CD4-positive, alpha-beta T cell treated with Interleukin-17A for 4 hours (primary cell): Measurements from ENCODE around the gene TMEM107.
A peak's percentile ranks its signal among the peaks of the same experiment; 100 is the strongest.
"Not testable (repeated sequence)": the region's sequence is repeated elsewhere in the genome, so short reads cannot be mapped to it uniquely, and the experiment has no call there.

Experiments used
- DNase-seq: peaks from one replicate; pipeline ENCODE4 v3.0.0-alpha.2; 2020; ENCODE audit warnings: mixed read lengths

The TMEM107 gene

GRCh38 chr17:8189041-8189710, 13.0 kb upstream of the TMEM107 start:
- DNase-seq, result peak; percentile 43

- DNase-seq, result peak; percentile 36
These were observed 12.2 kb upstream of the TMEM107 start for GRCh38 chr17:8188263-8188839.

DNA sequence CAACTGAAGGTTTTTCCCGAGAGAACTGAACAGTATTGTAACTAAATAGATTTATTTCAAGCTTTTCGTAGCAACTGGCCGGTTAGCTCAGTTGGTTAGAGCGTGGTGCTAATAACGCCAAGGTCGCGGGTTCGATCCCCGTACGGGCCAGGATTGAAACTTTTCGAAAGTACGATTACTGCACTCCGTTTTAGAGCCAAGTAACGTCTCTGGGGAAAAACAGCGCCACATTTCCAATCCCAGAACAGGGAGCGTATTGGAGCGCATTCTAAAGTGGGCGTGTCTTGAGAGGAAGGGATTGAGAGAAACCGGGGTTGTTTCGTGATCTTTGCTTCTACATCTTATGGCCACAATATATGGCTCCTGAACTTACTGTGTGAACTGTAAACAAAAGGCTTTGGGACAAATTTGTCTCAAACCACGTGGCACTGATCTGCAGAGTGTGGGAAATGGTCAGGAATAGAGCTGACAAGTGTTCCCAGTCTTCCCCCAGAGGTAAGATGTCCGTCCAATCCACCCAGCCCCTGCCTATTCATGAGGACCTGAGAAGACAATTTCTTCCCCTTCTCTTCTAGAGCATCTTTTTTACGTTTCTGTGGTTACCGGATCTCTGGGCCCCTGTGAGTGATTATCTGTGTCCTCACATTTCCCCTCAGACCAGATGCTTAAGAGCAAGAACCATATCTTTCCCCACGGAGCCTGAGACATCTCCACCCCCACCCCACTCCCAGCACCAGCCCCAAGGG, 11.5 kb upstream of the TMEM107 start:
- peak; percentile 91 for DNase-seq

DNA sequence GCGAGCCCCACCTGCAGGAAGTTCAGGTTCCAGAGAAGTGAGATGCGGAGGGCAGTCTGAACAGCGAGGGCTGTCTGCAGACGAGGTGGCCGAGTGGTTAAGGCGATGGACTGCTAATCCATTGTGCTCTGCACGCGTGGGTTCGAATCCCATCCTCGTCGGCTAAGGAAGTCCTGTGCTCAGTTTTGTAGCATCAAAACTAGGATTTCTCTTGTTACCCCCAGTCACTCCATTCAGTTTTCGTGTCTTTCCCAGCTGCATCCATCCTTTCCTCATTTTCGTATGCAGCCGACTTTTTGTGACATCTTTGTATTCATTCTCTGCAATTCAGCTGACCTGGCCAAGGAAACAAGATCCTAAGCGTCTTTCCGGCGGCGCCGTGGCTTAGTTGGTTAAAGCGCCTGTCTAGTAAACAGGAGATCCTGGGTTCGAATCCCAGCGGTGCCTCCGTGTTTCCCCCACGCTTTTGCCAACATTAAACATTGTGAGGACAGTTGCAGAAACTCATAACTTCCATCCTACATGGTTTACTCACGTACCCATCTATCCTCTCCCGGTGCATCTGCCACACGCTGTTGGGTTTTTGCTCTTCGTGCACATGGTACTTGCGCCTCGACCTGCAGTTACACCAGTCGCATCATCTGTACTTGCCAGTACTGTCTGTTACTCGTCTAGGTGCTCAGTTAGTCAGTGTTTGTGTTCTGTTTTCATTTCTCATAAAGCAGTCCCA, 10.8 kb upstream of the TMEM107 start:
- peak; percentile 89 for DNase-seq

GRCh38 chr17:8186446-8186786, 10.2 kb upstream of the TMEM107 start:
- no peak for DNase-seq

DNA sequence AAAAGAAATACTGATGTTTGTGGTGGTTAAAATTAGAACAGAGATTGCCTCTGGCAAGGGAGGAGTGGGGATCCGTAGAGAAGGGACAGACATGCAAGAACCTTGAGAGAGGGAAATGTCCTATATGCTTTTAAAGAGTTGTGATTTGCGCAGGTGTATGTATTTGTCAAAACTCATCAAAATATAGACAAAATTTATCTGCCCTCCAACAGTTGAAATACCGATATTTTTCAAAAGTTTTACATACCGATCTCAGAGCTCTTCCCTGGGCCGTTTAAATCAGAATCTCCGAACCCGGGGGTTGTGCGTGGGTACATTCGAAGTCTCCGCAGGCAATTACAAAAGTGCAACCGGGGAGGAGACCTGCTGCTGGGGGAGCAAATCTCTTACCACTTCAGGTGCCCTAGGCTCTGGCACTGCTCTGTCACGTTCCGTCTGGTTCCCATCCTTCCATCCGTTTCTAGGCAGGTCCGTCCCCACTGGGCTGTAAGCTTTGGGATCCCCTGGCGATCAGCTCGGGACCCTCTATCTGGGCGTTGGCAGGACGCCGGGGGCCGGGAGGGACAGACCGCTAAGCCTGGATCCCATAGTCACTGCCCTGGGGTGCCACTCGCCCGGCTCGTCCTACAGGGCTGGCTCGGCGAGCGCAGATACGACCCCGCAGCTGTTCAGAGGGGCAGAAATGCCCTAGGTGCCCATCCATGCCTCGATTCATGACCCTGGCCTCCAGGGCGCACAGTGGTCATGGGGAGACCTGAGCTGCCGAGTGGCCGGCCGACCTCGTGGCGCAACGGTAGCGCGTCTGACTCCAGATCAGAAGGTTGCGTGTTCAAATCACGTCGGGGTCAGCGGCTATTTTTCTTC, 9.6 kb upstream of the TMEM107 start:
- DNase-seq, result peak; percentile 90

- no peak for DNase-seq
These were observed 985 bp upstream of the TMEM107 start for GRCh38 chr17:8176998-8177731.

DNA sequence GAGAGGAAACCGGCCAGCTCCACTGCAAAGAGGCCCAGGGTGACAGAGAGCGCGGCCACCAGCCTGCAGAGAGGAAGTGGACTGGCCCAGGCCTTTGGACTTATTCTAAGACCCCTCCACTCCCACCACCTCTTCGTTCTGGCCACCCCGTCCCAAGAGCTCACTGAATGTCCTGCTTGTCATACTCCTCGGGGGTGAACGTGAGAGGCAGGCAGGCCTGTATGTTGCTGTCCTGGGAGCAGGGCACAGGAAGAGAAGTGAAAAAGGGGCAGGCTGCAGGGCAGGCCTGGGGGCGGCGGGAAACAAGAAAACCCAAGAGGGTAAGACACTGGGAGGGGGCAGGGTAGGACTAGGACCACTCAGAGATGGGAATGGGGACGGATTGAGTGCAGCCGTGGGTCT, 384 bp downstream of the TMEM107 start:
- no peak for DNase-seq

DNA sequence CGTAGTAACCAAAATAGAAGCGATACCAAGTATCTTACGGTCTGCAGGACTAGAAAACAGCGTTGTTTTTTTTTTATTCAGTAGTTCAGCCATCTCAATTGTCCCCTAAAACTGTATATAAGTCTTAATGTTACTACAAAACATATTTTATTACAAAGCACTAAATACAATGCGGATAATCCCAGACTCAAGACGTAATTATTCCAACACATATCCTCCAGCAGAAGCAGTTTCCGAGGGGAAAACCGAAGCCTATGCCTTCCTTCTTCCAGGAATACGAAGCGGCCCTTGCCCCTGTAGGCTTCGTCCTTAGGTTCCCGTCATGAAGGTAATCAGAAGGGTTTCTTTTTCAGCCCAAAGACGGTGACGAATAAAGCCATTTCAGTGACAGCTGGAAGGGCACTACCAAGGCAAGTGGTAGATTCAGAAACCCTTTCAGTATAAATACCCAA, 2.3 kb downstream of the TMEM107 start:
- no peak for DNase-seq

- peak; percentile 78 for DNase-seq
These were observed 2.9 kb downstream of the TMEM107 start for GRCh38 chr17:8173056-8173870.

- not testable (repeated sequence) for DNase-seq
These were observed 6.0 kb downstream of the TMEM107 start for GRCh38 chr17:8170186-8170585.

DNA sequence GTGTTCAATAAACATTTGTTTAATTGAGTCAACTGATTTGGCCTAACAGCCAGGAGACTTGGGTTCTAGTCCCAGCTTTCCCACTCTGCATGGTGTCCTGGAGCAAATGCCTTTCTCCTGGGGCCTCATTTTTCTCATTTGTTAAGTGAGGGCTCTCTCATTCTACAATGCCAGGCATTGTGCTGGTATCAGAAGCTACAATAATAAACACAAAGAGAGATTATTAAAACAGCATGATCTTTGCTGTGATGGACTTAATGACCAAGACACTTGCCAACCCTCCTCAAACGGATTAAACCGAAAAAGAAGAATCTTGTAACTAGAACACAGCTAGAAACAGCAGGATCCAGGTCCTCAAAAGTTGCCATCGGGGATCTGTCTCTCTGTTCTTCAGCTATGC, 8.7 kb downstream of the TMEM107 start:
- DNase-seq, result no peak

DNA sequence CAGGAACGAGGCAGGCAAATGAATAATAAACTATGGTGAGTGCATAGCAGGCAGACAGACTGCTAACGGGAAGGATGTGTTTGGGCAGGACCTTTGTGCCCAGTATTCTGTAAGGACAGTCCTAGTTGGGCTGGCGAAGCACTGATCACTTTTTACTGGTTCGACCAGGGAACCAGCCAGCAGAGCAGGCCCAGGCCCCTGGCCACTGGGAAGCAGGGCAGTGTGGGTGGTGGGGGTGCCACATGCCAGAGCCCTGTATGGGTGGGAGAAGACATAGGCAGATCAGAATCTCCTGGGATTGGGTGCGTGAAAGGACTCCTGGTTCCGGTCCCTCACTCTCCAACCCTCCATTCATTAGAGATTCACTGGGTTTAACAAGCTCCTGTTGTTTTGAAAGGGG, 9.4 kb downstream of the TMEM107 start:
- no peak for DNase-seq

DNA sequence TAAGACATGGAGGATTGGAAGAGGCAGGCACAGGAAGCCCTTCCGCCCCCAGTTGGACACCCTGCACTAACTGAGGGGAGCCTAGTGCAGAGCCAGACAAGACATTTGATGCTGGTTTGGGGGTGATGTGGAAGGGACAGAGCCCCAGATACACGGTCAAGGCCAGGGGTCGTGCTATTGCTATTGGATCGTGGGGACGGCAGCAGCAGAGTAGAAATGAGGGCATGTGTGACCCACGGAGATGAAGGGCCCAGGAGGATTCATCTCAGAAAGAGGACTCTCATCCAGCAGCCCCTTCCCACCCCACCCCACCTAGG, 11.4 kb downstream of the TMEM107 start:
- peak; percentile 56 for DNase-seq

DNA sequence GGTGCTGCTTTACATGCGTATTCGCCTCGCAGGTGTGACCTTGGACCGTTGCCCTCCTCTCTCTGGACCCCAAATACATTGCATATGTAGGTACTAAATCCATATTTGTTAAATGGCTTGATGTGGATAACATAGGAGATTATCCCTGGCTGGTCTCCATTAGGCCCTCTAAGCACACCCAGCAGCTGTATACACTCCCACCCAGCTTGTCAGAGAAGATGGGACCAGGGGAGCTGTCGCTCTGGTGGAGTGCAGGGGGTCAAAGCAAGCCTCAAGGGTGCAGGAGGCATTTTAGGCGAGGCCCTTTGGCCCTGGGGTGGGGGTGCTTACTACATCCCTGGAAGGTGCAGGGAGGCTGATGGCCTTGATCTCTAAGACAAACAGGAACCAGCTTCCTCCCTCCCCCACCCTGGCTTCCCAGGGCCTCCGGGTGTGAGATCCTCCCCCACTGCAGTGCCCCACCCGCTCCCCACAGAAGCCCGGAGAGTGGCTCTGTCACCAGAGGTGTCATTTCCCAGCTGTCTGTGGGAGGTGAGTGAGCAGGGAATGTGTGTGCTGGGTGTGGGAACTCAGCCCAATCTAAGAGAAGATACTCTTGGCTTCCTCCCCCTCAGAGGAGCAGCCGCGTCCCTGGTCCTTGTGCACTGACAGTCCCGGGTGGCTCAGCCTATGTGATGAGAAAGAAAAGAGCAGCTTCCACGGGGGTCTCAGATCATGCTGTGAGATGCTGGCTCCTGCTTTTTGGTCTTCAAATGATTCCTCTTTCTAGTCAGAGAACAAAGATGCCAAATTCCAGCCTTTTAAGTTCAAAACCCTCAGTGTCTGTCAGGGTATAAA, 12.0 kb downstream of the TMEM107 start:
- DNase-seq, result peak; percentile 86

DNA sequence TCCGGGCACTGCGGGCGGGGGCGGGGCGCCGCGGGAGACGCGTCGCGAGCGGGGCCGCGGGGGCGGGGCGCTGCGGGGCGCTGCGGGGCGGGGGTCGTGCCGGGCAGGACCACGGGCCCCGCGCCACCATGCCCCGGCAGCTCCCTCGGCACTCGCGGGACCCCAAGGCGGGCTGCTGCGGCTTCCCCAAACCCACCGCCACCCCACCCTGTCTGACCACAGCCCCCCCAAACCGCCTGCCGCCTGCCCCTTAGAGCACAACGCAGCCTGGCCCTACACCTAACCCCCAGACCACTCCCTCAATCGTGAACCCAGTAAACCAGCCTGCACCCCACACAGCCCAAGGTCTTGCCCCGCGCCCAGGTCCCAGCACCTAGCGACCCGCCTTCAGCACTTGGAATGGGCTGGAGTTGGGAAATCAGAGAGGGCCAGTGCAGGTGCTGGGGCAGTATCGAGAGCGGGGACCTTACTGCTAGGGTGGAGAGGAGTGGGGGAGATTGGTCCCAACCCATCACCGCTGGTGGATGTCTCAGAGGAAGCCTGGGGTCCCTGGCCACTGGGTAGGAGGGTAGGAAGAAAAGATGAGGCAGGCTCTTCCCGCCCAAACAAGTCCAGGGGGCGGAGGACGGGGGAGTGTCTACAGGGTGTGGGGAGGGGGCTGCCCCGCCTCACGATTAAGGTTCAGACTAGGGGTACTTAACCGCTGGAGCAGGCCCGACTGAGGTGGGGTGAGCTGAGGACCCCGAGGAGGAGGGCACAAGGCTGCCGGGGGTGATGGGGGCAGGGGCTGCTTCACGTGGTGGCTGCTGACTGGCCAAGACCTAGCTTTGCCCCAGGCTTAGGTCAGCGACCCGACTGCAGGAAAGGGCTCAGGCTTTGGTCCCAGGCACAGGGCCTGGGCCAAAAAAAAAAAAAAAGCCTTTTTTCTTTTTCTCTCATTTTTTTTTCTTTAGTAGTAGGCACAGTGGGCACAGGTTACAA, 12.9 kb downstream of the TMEM107 start:
- peak; percentile 29 for DNase-seq

DNA sequence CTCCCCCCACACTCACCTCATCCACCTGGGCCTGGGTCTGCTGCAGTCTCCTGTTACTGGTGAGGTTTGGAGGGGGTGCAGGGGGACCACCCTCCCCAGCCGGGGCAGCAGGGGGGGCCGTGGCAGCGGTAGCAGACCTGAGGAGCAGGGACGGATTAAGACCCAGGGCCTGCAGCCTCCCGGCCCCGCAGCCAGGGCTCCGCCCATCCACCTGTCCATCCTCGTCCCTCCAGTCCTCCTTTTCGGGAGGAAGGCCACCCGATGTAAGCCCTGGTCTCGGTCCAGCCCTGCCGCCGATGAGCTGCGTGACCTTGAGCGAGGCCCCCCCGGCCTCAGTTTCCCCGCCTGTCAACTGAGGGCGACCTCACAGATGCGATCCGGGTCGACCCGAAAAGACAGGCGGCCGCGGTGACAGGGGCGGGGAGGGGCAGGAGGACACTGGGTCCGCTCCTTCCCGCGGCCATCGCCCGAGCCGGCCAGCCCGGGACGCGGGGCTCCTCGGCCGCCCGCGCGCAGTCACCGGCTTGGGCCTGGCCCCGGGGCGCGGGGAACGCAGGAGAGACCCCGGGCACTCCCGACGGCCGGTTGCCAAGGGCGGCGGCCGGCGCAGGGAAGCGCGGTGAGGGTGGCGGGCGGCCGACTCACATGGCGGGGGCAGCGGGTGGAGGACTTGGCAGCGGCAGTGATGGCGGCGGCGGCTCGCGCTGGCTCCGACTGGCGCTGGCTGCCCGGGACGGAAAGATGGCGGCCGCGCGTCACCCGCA, 13.8 kb downstream of the TMEM107 start, which contains the start of gene VAMP2:
TSS of gene VAMP2 (minus strand) at position 716 of the 764 bp plus-strand sequence. CDS start at position 647, 69 bp downstream.
- peak; percentile 87 for DNase-seq
